Activated B cell treated with CpG ODN at 0.5 μM for 24 hours (primary cell): ENCODE results near the gene MACF1. TPM values are rescaled to one million over a fixed set of nuclear protein-coding genes. Genes with fewer than 3 reads are reported as not detected.

Experiments
- ATAC-seq: fragments of 200-7000 bp; cut with Tn5 transposase; one replicate; pipeline ENCODE4 v1.10.0; 2021; ENCODE audit warnings: low read depth, mild to moderate bottlenecking, moderate library complexity
- CTCF ChIA-PET: fragments of 350-600 bp; sonication (Branson Sonifier 250); formaldehyde crosslinking; loops from one replicate; lab custom pipeline; 2021; ENCODE audit warnings: antibody characterized with exemption; lab: Charles Lee
- POLR2A ChIA-PET: fragments of 350-600 bp; sonication (Branson Sonifier 250); formaldehyde crosslinking; loops from one replicate; lab custom pipeline; 2021; ENCODE audit warnings: antibody characterized with exemption; lab: Charles Lee
- DNase-seq: peaks from one replicate; pipeline ENCODE4 v3.0.0; 2022
- H3K27ac Mint-ChIP-seq: one replicate; pipeline ENCODE4 v1.8.0; 2020; ENCODE audit warnings: mixed read lengths
- H3K27me3 Mint-ChIP-seq: one replicate; pipeline ENCODE4 v1.8.0; 2021; ENCODE audit warnings: mixed read lengths
- H3K36me3 Mint-ChIP-seq: one replicate; pipeline ENCODE4 v1.8.0; 2021; ENCODE audit warnings: low read depth, mixed read lengths
- H3K4me1 Mint-ChIP-seq: one replicate; pipeline ENCODE4 v1.8.0; 2021; ENCODE audit warnings: mixed read lengths
- H3K4me3 Mint-ChIP-seq: one replicate; pipeline ENCODE4 v1.8.0; 2020; ENCODE audit warnings: mild to moderate bottlenecking, mixed read lengths
- H3K9me3 Mint-ChIP-seq: one replicate; pipeline ENCODE4 v1.8.0; 2020; ENCODE audit warnings: mixed read lengths
- intact Hi-C: fragments of 100-400 bp; cut with micrococcal nuclease; formaldehyde crosslinking; loops from one replicate; pipeline ENCODE4 v1.15.1; 2024
- total RNA-seq: library from RNA; stranded (reverse); gene quantifications from 2 replicates; pipeline ENCODE4 v1.2.3, GENCODE V29; 2022
- TF ChIP-seq, protein P1 (sequence below): fragments of 200-600 bp; IDR thresholded peaks from one replicate; pipeline ENCODE4 v1.8.0; 2022; ENCODE audit warnings: antibody characterized with exemption, mild to moderate bottlenecking

The MACF1 gene
- total RNA-seq, 1 donor from 2014 or later, result 286 TPM

DNA sequence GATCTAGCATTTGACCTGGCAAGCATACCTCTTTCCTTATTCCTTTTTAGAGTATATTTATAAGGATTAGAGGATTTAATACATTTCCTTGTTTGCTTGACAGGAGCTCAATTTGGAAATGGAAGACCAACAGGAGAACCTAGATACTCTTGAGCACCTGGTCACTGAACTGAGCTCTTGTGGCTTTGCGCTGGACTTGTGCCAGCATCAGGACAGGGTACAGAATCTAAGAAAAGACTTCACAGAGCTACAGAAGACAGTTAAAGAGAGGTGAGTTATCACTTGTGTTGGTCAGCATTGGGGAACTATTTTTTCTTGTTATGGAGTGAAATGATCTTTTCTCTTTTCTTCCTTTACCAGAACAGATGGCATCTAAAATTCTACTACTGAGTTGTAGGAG, 163.6 kb downstream of the MACF1 start:
- Mint-ChIP-seq H3K4me3 (no peak overlapping the region), H3K27me3 (no peaks in the 10 kb centered on the region), H3K27ac (no peak overlapping the region), H3K36me3 (peaks cover 78% of the 10 kb centered on the region), H3K4me1 (no peaks in the 10 kb centered on the region), H3K9me3 (no peaks in the 10 kb centered on the region)
- TF ChIP-seq, protein P1, sequence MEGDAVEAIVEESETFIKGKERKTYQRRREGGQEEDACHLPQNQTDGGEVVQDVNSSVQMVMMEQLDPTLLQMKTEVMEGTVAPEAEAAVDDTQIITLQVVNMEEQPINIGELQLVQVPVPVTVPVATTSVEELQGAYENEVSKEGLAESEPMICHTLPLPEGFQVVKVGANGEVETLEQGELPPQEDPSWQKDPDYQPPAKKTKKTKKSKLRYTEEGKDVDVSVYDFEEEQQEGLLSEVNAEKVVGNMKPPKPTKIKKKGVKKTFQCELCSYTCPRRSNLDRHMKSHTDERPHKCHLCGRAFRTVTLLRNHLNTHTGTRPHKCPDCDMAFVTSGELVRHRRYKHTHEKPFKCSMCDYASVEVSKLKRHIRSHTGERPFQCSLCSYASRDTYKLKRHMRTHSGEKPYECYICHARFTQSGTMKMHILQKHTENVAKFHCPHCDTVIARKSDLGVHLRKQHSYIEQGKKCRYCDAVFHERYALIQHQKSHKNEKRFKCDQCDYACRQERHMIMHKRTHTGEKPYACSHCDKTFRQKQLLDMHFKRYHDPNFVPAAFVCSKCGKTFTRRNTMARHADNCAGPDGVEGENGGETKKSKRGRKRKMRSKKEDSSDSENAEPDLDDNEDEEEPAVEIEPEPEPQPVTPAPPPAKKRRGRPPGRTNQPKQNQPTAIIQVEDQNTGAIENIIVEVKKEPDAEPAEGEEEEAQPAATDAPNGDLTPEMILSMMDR, result no peak
- intact Hi-C loops, result no loop called here
- DNase-seq (no peak), ATAC-seq (no peak)
- CTCF ChIA-PET, result interaction anchor here (0.9 kb wide), 1 partner anchor 10 kb away, joined by 3 read pairs; no protein-coding TSS in a partner anchor
- POLR2A ChIA-PET, result interaction anchor here (0.7 kb wide), 1 partner anchor 11 kb away, joined by 4 read pairs; no protein-coding TSS in a partner anchor

DNA sequence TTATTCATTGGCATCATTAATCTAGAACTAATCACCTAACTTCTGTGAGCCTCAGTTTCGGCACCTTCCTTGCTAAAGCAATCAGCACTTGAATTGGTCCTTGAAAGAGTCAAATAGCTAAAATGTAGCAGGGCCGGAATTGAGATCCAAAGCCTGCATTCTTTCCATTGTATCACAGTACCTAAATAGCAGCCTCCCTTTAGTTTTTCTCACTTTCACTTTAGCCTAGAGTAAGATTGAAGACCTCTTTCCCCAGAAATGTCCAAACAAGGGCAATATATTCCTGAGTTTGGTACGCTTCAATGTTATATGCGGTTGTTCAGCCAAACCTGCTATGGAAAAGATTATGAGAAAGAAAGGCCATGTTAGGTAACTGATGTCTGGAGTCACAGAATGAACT, 165.1 kb downstream of the MACF1 start:
- TF ChIP-seq, protein P1, result no peak
- no peak for ATAC-seq
- no peaks in the 10 kb centered on the region for H3K27me3 Mint-ChIP-seq
- CTCF ChIA-PET, result no interaction called here
- DNase-seq, result no peak
- intact Hi-C loops, result no loop called here
- no peaks in the 10 kb centered on the region for H3K9me3 Mint-ChIP-seq
- H3K27ac Mint-ChIP-seq, result no peak overlapping the region
- peaks cover 76% of the 10 kb centered on the region for H3K36me3 Mint-ChIP-seq
- POLR2A ChIA-PET, result interaction anchor here (0.6 kb wide), 1 partner anchor 1466 kb away, joined by 4 read pairs; no protein-coding TSS in a partner anchor
- no peaks in the 10 kb centered on the region for H3K4me1 Mint-ChIP-seq
- H3K4me3 Mint-ChIP-seq, result no peak overlapping the region

DNA sequence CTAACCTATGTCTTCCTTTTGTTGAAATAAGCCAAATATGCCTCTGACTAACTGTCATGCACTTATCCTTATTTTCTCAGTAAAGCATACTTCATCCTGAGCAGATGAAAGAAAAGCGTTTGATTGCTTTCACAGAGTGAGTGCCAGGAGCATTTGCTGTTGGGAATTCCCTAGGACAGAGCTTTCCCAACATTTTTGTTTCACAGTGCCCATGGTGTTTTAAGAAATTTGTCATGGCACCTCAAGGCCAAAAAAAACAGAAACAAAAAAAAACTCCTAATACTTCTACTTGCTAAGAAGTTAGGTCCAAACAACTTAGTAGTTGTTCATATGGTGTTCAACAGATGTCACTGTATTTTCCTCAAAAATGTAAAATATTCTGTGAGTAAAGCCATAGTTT, 166.1 kb downstream of the MACF1 start:
- Mint-ChIP-seq H3K9me3 (no peaks in the 10 kb centered on the region), H3K27ac (no peak overlapping the region), H3K4me3 (no peak overlapping the region), H3K4me1 (no peaks in the 10 kb centered on the region), H3K27me3 (no peaks in the 10 kb centered on the region), H3K36me3 (peaks cover 75% of the 10 kb centered on the region)
- ChIA-PET POLR2A (no interaction called here), CTCF (no interaction called here)
- intact Hi-C loops, result no loop called here
- no peak for ATAC-seq
- DNase-seq, result no peak
- TF ChIP-seq, protein P1, result no peak

DNA sequence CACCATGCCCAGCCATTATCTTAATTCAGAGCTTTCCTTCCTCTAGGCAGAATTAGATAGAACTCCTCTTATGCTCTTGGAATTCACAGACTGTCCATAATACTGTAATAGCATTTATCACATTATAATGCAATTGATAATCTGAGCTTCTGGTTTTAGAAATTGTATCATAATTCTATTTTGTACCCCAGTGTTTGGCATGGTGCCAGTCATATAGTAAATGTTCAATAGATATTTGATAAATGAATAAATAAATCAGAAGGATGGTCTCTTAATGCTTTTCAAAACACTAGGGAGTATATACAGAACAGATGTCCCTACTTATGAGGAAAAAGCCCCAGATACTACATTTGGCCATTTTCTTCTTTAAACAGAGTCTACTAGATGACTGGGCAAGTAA, 167.6 kb downstream of the MACF1 start:
- Mint-ChIP-seq H3K9me3 (no peaks in the 10 kb centered on the region), H3K36me3 (peaks cover 74% of the 10 kb centered on the region), H3K4me3 (no peak overlapping the region), H3K4me1 (no peaks in the 10 kb centered on the region), H3K27me3 (no peaks in the 10 kb centered on the region), H3K27ac (no peak overlapping the region)
- ChIA-PET POLR2A (no interaction called here), CTCF (no interaction called here)
- intact Hi-C loops, result no loop called here
- no peak for DNase-seq
- ATAC-seq, result no peak
- TF ChIP-seq, protein P1, result no peak

DNA sequence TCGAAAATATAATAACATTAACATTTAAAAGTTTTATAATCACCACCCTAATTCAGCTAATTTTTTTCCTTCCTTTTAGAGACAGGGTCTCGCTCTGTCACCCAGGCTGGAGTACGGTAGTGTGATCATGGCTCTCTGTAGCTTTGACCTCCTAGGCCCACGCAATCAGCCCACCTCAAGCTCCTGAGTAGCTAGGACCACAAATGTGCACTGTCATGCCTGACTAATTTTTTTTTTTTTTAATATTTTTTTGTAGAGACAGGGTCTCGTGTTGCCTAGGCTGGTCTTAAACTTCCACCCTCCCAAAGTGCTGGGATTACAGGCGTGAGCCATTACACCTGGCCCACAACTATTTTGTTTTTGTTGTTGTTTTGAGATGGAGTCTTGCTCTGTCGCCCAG, 172.2 kb downstream of the MACF1 start:
- H3K36me3 Mint-ChIP-seq, result peaks cover 66% of the 10 kb centered on the region
- DNase-seq (no peak), ATAC-seq (no peak)
- CTCF ChIA-PET, result interaction anchor here (0.6 kb wide), 1 partner anchor 15 kb away, joined by 3 read pairs; no protein-coding TSS in a partner anchor
- H3K27ac Mint-ChIP-seq, result no peak overlapping the region
- H3K9me3 Mint-ChIP-seq, result no peaks in the 10 kb centered on the region
- H3K4me3 Mint-ChIP-seq, result no peak overlapping the region
- intact Hi-C loops, result no loop called here
- H3K4me1 Mint-ChIP-seq, result no peaks in the 10 kb centered on the region
- POLR2A ChIA-PET, result no interaction called here
- TF ChIP-seq, protein P1, result no peak
- no peaks in the 10 kb centered on the region for H3K27me3 Mint-ChIP-seq
